ENCODE measurements around the gene ACTN2. TPM values are rescaled to one million over a fixed set of nuclear protein-coding genes. Genes with fewer than 3 reads are reported as not detected.

ACTN2 gene
- total RNA-seq, 2 experiments from 2014 or later = 0.28 TPM; not detected in 1

DNA sequence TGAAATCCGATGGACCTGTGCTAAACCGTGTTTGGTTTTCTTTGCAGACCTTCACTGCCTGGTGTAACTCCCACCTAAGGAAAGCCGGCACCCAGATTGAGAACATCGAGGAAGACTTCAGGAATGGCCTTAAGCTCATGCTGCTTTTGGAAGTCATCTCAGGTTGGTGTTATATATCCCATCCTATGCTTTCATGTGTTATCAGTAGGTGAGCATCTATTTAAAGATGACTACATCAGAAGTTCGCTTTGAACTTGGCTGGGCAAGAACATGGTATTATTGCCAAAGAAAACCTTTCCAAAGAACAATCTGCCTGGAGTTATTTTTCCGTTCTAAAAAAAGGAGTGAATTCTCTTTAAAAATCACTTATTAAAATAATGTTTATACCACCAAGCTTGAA is 31.5 kb downstream of the ACTN2 start:
- no peak overlapping the region for H3K4me3 Mint-ChIP-seq
- ChIA-PET CTCF (no interaction called here), POLR2A (no interaction called here)
- no peaks in the 10 kb centered on the region for H3K9me3 Mint-ChIP-seq
- no peaks in the 10 kb centered on the region for H3K4me1 ChIP-seq (ENCODE audit: insufficient read depth, low read length)
- H3K4me3 ChIP-seq (ENCODE audit: low read length) = no peak overlapping the region
- ATAC-seq (ENCODE audit: poor library complexity) = no peak
- no peaks in the 10 kb centered on the region for H3K4me1 Mint-ChIP-seq (ENCODE audit: low read depth)
- no peak overlapping the region for H3K27ac ChIP-seq (ENCODE audit: low read depth in 1 of 2, low read length in 2 of 2)
- H3K27me3 Mint-ChIP-seq = peaks cover 37% of the 10 kb centered on the region
- peaks cover 4 to 27% of the 10 kb centered on the region in 2 experiments for H3K27me3 ChIP-seq (ENCODE audit: control insufficient read depth in 1 of 2, insufficient read depth in 2 of 2, low read length in 2 of 2)
- H3K9me3 ChIP-seq (ENCODE audit: control insufficient read depth in 1 of 2, insufficient read depth in 1 of 2, low read length in 2 of 2) = no peaks in the 10 kb centered on the region
- H3K27ac Mint-ChIP-seq = no peak overlapping the region
- intact Hi-C loops (cut with DNase I, micrococcal nuclease) = no loop called here
- H3K36me3 ChIP-seq (ENCODE audit: insufficient read depth, low read length) = no peaks in the 10 kb centered on the region
- no peak for DNase-seq
- TF ChIP-seq, protein P1, sequence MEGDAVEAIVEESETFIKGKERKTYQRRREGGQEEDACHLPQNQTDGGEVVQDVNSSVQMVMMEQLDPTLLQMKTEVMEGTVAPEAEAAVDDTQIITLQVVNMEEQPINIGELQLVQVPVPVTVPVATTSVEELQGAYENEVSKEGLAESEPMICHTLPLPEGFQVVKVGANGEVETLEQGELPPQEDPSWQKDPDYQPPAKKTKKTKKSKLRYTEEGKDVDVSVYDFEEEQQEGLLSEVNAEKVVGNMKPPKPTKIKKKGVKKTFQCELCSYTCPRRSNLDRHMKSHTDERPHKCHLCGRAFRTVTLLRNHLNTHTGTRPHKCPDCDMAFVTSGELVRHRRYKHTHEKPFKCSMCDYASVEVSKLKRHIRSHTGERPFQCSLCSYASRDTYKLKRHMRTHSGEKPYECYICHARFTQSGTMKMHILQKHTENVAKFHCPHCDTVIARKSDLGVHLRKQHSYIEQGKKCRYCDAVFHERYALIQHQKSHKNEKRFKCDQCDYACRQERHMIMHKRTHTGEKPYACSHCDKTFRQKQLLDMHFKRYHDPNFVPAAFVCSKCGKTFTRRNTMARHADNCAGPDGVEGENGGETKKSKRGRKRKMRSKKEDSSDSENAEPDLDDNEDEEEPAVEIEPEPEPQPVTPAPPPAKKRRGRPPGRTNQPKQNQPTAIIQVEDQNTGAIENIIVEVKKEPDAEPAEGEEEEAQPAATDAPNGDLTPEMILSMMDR (IDR thresholded peaks at IDR 0.05) = no peak
- no peaks in the 10 kb centered on the region for H3K36me3 Mint-ChIP-seq (ENCODE audit: low read depth)

GRCh38 chr1:236718328-236718727 is 32.0 kb downstream of the ACTN2 start:
- ChIA-PET POLR2A (no interaction called here), CTCF (no interaction called here)
- Mint-ChIP-seq H3K4me3 (no peak overlapping the region), H3K27ac (no peak overlapping the region), H3K27me3 (peaks cover 37% of the 10 kb centered on the region), H3K9me3 (no peaks in the 10 kb centered on the region), H3K4me1 (ENCODE audit: low read depth) (no peaks in the 10 kb centered on the region), H3K36me3 (ENCODE audit: low read depth) (no peaks in the 10 kb centered on the region)
- Histone ChIP-seq H3K4me3 (ENCODE audit: low read length) (no peak overlapping the region), H3K27ac (ENCODE audit: low read depth in 1 of 2, low read length in 2 of 2) (no peak overlapping the region), H3K36me3 (ENCODE audit: insufficient read depth, low read length) (no peaks in the 10 kb centered on the region), H3K4me1 (ENCODE audit: insufficient read depth, low read length) (no peaks in the 10 kb centered on the region), H3K9me3 (ENCODE audit: control insufficient read depth in 1 of 2, insufficient read depth in 1 of 2, low read length in 2 of 2) (no peaks in the 10 kb centered on the region), H3K27me3 (ENCODE audit: control insufficient read depth in 1 of 2, insufficient read depth in 2 of 2, low read length in 2 of 2) (peaks cover under 1 to 21% of the 10 kb centered on the region in 2 experiments)
- TF ChIP-seq, protein P1 (IDR thresholded peaks at IDR 0.05) = no peak
- ATAC-seq (ENCODE audit: poor library complexity) (no peak), DNase-seq (no peak)
- intact Hi-C loops (cut with DNase I, micrococcal nuclease) = no loop called here

DNA sequence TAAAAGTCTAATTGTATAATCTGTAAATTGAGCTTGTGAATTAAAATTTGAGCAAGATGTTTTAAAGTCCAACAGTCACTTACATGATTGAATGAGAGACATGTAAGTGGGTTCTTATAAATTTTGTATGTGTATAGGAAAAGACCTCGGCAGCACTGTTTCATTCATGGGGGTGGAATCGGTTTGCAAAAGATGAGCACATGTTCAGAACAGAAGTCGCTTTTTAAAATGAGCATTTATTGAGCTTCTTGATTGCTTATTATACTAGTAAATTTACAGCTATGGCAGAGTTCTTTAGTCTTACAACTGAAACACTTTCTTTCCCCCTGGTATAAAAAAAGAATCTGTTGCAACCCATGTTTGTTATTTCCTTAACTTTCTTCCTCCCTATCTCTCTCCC is 33.9 kb downstream of the ACTN2 start:
- Histone ChIP-seq H3K4me3 (ENCODE audit: low read length) (no peak overlapping the region), H3K27ac (ENCODE audit: low read depth in 1 of 2, low read length in 2 of 2) (no peak overlapping the region), H3K27me3 (ENCODE audit: control insufficient read depth in 1 of 2, insufficient read depth in 2 of 2, low read length in 2 of 2) (peaks cover 0 to 19% of the 10 kb centered on the region in 2 experiments), H3K36me3 (ENCODE audit: insufficient read depth, low read length) (no peaks in the 10 kb centered on the region), H3K4me1 (ENCODE audit: insufficient read depth, low read length) (no peaks in the 10 kb centered on the region), H3K9me3 (ENCODE audit: control insufficient read depth in 1 of 2, insufficient read depth in 1 of 2, low read length in 2 of 2) (peaks cover 0 to 9% of the 10 kb centered on the region in 2 experiments)
- Mint-ChIP-seq H3K27me3 (peaks cover 36% of the 10 kb centered on the region), H3K9me3 (no peaks in the 10 kb centered on the region), H3K36me3 (ENCODE audit: low read depth) (no peaks in the 10 kb centered on the region), H3K4me3 (no peak overlapping the region), H3K27ac (no peak overlapping the region), H3K4me1 (ENCODE audit: low read depth) (no peaks in the 10 kb centered on the region)
- no peak for DNase-seq
- ChIA-PET CTCF (no interaction called here), POLR2A (no interaction called here)
- no peak for ATAC-seq (ENCODE audit: poor library complexity)
- intact Hi-C loops (cut with DNase I, micrococcal nuclease) = no loop called here
- TF ChIP-seq, protein P1 (IDR thresholded peaks at IDR 0.05) = no peak

All from CD4-positive, alpha-beta T cell (primary cell).